Lung microvascular endothelial cell (primary cell): ENCODE data around the gene ADTRP. TPM values are rescaled to one million over a fixed set of nuclear protein-coding genes. Genes with fewer than 3 reads are reported as not detected.
"Not testable (repeated sequence)": the region's sequence is repeated elsewhere in the genome, so short reads cannot be mapped to it uniquely, and the experiment has no call there.

ENCODE experiments used
- DNase-seq, 2 donors: peaks; one replicate each; pipeline versions ENCODE4 v3.0.0 to v3.0.0-alpha.2; 2010; ENCODE audit warnings: low read depth in 2 of 2
- total RNA-seq: library from RNA; depleted of rRNA; stranded (reverse); fragments of >200 nt; gene quantifications from 2 replicates; pipeline ENCODE4 v1.2.1, GENCODE V29; 2014

The ADTRP gene
- total RNA-seq, 1 donor from 2014 or later: 0.20 TPM

DNA sequence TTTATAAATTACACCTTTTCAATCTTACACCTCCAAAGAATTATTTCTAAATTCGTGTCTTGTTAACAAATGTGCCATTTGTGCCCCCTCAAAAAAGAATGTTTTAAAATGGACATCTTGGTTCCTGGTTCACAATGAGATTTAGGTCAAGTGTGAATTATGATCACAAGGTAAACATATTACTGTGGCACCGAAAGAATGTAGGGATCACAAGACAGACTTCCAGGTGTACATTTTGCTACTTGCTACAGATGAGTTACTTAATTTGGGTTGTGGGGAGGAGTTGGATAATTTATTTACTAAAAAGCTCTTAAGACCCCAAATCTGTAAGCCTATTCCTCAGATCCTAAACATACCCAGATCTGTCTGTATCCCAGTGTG lies 25.0 kb upstream of the ADTRP start:
- DNase-seq: no peak

DNA sequence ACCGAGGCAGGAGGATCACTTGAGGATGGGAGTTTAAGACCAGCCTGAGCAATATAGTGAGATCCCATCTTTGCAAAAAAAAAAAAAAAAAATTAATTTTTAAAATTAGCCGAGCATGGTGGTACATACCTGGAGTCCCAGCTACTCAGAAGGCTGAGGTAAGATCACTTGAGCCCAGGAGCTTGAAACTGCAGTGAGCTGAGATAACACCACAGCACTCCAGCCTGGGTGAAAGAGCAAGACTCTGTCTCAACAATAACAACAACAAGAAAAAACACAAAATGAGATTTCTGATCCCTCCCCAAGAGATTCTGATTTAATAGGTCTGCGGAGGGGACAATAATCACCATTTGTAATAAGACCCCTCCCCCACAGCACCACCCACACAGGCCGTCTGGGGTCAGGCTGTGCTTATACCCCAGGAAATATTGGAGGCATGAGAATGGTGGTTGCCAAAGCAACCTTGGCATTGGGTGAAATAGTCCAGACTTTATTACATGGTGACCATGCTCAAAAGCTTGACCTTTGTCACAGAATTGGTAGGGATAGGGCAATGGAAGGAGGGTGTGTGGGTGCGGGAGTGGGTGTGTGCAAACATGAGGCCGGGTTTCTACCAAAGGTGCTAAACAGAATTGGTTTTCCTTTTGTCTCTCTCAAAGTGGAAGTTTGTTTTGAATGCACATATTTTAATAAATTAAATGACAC lies 24.4 kb upstream of the ADTRP start:
- DNase-seq: no peak

DNA sequence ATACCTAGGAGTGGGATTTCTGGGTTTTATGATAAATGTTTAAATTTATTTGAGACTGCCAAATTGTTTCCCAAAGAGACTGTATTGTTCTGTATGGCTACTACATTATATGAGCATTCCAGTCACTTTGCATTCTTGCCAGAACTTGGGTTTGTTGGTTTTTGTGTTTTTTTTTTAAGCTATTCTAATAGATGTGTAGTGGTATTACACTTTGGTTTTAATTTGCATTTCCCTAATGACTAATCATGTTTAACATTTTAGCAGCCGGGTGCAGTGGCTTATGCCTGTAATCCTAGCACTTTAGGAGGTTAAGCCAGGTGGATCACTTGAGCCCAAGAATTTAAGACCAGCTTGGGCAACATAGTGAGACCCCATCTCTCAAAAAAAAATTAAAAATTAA lies 21.9 kb upstream of the ADTRP start:
- DNase-seq: not testable (repeated sequence)

- DNase-seq: no peak
These were observed 19.9 kb upstream of the ADTRP start for GRCh38 chr6:11798538-11798937.

DNA sequence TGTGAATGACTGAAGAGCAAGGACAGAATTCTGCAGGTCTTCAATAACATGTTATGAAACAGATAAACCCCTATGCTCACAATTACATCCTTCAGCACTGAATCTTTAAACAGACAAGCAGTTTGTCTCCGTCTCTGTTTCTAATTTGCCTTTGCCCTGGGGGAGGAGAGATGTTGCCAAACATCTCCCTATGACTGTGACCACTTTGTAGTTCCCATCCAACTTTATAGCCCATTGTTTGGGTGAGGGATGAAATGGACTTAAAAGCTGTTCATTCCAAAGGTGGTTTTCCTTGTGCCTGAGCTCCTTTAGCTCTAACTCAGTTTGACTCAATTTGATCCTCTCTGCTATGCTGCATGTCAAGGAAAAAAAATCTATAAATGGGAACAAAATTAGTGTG lies 19.5 kb upstream of the ADTRP start:
- DNase-seq: no peak

- no peak for DNase-seq
These were observed 18.2 kb upstream of the ADTRP start for GRCh38 chr6:11796829-11797228.

DNA sequence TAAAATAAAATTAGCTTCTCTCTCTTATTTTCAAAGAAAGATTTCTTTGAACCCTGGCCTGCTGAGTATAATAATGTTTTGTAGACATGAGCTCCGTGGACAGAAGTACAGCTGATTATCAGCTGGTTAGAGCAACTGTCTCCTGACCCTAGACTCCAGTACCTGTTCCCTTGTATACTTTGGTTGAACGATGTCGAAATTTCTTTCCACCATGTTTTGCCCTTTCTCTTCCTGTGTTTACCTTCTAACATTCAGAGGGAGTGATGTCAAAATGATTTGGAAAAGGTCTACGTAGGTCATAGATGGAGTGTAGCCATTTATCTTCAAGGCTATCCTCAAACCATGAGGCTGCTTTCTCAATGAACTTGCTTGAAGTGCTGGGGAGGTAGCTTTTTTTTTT lies 16.8 kb upstream of the ADTRP start:
- no peak for DNase-seq

- no peak for DNase-seq
These were observed 14.7 kb upstream of the ADTRP start for GRCh38 chr6:11793277-11793676.

GRCh38 chr6:11791354-11792107 lies 12.9 kb upstream of the ADTRP start:
- DNase-seq: no peak

DNA sequence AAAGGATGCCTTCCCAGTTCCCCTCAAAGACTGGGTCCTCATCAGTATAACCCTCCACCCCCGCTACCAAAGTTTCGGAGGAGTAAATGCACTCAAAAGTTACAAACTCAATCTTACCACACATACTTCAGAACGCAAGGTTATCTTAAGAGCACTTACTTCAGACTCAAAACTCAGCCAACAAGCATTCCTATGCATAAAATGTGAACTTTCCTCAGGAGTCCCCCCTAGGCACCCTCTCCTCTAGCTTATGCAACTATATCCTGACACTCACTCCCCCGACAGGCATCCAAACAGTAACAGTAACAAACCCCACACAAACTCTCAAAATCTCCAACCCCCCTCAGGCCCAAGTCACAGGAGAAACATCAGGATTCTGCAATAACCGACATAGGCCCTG lies 11.1 kb upstream of the ADTRP start:
- no peak for DNase-seq

GRCh38 chr6:11788043-11788442 lies 9.4 kb upstream of the ADTRP start:
- no peak for DNase-seq

GRCh38 chr6:11785774-11786579 lies 7.4 kb upstream of the ADTRP start:
- DNase-seq: no peak

- no peak for DNase-seq
These were observed 6.8 kb upstream of the ADTRP start for GRCh38 chr6:11785415-11785773.

- no peak for DNase-seq
These were observed 5.7 kb upstream of the ADTRP start for GRCh38 chr6:11784341-11784740.

- no peak for DNase-seq
These were observed 5.0 kb upstream of the ADTRP start for GRCh38 chr6:11783524-11784064.

GRCh38 chr6:11782524-11782923 lies 3.9 kb upstream of the ADTRP start:
- DNase-seq: no peak

- no peak for DNase-seq
These were observed 1.5 kb upstream of the ADTRP start for GRCh38 chr6:11780097-11780428.

DNA sequence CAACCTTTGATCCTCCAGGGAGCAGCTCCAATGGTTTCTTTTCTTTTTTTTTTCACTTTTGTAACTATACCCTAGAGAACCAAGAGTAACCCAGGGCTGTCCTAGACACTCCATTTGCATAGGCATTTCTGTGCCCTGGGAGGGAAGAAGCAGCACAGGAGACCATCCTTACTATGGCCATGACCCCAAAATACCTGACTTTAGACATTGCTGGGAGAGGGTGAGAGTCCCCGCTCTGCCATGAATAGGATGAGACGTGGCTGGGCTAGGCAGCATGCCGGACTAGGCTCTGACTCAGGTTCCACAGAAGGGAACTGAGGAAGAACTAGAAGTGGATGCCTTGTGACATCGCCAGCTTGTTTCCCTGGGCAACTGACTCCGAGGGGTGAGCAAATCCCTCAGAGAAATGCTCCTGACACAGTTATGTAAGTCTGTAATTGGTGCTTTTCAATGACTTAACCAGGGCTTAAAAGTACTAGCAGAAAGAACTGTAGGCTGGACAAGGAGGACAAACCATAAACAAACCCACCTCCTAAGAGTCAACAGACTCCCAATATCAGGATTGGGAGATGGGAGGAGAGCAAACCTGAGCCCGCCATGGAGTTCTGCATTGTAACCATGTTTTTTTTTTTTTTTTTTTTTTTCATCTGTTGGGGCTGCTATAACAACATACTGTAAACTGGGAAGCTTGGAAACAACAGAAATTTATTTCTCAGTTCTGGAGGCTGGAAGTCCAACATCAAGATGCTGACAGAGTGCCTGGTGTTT lies 910 bp upstream of the ADTRP start:
- DNase-seq: no peak

DNA sequence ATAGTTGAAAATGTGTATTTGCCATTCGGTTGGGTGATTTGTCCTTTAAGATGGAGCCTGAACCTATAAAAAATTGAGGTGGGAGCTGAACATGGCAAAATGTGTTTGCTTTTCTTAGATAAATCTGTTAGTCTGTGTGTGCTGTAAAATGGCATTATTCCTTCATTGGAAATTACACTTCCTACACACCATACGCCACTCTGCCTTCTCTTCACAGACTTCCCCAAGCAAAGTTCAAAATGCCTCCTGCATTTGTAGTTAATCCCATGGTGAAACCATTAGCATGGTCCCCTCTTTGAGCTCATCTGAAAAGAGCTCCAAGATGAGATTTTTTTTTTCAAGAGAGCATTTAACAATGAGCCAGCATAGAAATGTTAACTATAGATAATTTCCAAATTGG lies 567 bp downstream of the ADTRP start:
- DNase-seq: no peak

GRCh38 chr6:11775791-11776409 lies 2.7 kb downstream of the ADTRP start:
- DNase-seq: no peak

- DNase-seq: no peak
These were observed 4.2 kb downstream of the ADTRP start for GRCh38 chr6:11774426-11774825.
